Umbilical cord (tissue), 2 donors: ENCODE results near the gene DTNA. TPM values are rescaled to one million over a fixed set of nuclear protein-coding genes. Genes with fewer than 3 reads are reported as not detected.

Source experiments
- DNase-seq: peaks from one replicate; pipeline ENCODE4 v3.0.0-alpha.2; 2015; ENCODE audit warnings: low spot score
- total RNA-seq: library from RNA; depleted of rRNA; stranded (reverse); fragments of >200 nt; gene quantifications from one replicate; pipeline ENCODE4 v1.2.3, GENCODE V29; 2014; ENCODE audit warnings: low replicate concordance; ENCODE audit not compliant: insufficient read depth

The DTNA gene
- total RNA-seq, 1 donor from 2014 or later = 82.8 TPM

GRCh38 chr18:34928754-34929335, 218.7 kb downstream of the DTNA start:
- DNase-seq = no peak

DNA sequence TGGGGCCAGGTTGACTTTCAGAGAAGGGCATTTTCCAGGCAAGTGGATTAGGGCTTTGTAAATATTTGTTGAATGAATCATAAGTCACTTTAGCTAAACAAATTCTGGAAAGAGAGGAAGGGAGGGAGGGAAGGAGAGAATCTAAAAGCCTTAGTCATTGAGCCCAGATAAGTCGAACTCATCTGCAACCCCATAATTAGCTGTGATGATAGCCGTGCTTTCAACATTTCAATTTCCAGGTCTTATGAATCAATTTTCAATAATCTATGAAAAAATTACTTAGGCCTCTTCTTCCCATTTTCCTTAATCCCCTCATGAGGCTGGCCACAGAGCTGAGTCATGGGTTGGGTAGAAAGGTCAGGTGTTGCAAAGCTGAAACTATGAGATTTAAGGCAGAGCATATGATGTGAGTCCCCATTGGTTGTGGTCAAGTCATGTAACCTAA, 219.3 kb downstream of the DTNA start:
- DNase-seq = peak; percentile 20

GRCh38 chr18:34932363-34932762, 222.3 kb downstream of the DTNA start:
- DNase-seq = no peak

- DNase-seq = no peak
Observed at GRCh38 chr18:34932792-34933466, 222.8 kb downstream of the DTNA start.

DNA sequence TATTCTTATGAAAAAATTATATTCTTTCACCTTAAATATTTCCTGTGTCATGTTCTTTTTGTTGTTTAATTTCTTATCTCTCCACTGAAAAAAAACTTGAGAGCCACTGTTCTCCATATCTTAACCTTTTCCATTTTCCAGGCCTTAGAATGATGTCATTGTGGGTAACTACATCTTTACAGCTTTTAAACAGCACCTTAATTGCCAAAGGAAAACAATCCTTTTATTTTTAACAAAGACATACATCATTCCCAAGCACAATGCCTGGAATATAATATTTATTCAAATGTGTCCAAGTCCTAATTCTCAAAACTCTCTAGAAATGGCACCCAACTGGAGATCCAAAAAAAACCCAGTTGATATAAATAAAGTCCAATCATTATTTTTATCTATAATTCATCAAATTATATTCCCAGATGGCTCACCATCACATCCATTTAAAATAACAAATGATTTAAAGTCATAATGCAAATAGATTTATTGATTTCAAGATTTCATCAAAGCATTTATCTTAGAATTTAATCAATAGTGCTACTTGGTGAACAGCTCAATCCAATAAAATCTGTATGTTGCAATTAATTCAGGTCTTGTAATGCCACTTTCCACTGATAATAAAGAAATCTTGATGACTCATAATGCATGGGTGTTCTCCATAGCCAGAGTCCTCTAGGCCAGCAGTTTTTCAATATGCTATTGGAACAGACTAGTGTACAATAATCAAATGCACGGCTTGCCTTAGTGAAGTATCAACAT, 224.0 kb downstream of the DTNA start:
- DNase-seq = no peak

GRCh38 chr18:34936772-34937171, 226.7 kb downstream of the DTNA start:
- DNase-seq = peak; percentile 10

DNA sequence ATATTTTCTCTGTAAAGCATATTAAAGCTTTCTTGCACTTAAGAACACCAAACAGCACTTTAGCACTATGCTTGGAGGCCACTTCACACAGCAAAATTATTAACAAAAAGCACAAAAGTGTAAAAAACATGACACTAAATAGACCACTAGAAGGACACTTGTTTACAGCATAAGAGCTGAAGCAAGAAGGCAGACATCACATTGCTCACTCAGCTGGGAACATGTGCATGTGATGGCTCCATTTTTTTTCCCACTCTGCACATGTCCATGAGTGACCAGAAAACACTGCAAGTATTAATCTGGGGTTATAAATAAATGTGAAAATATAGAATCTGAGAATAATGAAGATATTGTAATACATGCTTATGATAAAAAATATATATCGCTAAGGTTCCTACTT, 228.0 kb downstream of the DTNA start:
- DNase-seq = no peak
